NCI-H446 treated with DMSO at 0.1 percent for 48 hours (cell line): ENCODE results near the gene LIMCH1.
A peak's percentile ranks its signal among the peaks of the same experiment; 100 is the strongest.

ENCODE experiments used
- DNase-seq: peaks from one replicate; lab custom pipeline; 2025; lab: John Stamatoyannopoulos, UW

LIMCH1 gene

DNA sequence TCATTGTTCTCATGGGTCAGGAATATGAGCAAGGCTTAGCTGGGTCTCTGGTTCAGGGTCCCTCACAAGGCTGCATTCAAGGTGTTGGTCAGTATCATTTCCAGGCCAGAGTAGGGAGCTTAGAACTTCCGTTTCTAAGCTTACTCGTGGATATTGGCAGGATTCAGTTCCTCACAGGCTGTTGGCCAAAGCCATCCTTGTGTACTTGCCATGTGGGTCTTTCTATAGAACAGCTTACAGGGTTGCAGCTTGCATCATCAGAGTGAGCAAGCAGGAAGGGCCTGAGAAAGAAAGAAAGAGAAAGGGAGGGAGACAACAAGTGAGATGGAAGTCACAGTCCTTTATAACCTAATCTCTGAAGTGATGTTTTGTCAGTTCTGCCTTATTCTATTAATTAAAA lies 5.1 kb upstream of the LIMCH1 start:
- DNase-seq = peak; percentile 53

DNA sequence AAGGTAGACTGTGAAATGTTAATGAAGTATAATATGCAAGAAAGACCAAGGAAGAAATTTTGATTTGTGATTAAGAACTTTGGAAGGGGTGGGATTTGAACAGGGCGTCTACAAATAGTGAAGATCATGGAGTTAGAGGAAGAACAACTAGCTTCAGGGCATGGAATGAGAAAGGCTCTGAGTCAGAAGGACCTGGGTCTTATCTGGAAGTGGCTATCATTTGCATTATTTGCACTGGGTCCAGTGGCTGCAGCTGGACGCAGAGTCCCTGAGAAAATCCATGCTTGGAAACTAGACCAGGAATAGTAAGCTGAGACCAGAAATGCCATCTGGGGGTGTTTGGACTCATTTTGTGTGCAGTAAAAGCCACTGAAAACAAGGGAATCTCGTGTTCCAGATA lies 4.3 kb upstream of the LIMCH1 start:
- DNase-seq = no peak

DNA sequence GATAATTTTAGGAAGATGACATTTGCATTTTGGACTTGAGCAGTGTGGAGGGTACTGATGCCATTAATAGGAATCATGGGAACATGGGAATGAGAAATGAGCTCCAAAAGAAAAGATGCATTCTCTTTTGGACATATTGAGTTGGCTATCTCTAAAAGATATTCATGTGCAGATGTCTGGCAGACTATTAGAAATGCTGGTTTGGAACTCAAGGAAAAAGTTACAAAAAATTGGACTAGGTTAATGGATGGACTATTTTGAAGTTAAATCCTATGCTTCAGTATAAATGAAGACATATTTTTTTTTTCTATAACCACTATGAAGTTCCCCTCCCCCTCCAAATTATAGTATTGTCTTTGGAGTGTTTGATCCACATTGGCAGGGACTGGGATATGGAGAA lies 3.6 kb upstream of the LIMCH1 start:
- no peak for DNase-seq

DNA sequence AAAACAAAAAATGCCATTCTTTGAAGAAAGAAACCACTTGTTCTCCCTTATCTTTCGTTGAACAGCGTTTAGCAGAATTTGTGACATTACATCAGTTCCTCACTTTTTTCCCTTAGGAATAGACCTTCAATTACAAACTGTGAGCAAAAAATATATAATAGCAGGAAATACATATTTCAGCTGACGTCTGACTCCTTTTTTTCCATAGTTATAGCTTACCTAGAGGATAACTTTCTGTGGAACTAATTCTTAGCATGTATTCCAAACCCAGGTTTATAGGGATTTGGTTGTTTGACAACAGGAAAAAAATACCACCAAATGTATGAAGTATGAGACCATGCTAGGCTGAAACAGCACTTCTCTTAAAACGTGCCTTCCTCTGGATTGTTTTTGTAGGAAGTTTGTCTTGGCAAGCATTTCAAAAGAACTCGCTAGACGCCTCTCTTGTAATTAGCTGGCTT lies 2.0 kb upstream of the LIMCH1 start:
- no peak for DNase-seq

DNA sequence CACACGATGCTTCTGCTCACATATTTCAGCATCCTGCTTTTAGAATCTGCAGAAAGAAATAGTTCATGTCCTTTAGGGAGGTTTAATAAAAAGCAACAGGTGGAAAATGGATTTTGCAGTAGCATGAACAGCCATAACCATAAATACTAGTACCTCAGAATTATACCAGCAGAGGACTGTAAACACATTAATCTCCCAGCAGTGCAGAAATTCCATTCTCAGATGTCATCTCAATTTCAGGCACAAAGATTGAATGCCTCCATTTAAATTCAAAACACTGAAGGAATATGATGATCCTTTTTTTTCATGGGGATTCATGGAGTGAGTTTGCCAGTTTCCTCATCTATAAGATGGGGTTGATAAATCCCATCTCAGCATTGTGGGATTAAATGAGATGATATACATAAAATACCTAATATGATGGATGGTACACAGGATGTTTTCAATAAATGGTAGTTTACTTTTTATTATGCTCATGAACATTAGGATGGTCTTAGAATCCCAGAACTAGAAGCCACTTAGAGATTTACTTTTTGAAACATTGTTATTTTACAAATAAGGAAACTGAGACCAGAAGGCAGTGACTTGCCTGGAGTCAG lies 566 bp upstream of the LIMCH1 start:
- no peak for DNase-seq

DNA sequence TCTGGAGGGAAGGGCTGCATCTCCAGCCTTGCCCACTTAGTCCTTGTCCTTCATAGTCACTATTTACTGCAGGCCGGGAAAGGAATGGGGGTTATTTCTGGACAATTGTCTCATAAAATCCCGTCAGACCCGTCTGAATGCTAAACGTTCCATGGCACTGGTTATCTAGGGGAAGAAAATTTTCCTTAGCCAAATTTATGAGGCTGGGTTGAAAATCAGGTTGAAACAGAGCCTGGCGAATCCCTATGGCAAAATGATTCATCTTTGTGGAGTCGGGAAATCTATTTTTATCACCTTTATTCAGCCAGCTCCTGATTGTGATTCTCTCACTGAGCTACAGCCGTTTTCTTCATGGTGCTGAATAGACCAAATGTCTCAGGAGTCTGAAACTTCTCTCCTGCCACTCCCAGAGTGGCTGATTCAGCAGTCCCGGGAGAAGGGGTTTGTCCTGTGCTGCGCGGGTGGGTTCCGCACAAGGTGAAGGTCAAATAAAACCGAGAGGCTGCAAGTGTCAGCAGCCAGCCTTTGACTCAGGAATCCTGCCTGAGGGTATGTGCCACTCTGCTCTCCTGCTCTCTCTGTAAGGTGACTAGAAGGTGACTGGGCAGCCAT lies 1.0 kb downstream of the LIMCH1 start:
- no peak for DNase-seq

DNA sequence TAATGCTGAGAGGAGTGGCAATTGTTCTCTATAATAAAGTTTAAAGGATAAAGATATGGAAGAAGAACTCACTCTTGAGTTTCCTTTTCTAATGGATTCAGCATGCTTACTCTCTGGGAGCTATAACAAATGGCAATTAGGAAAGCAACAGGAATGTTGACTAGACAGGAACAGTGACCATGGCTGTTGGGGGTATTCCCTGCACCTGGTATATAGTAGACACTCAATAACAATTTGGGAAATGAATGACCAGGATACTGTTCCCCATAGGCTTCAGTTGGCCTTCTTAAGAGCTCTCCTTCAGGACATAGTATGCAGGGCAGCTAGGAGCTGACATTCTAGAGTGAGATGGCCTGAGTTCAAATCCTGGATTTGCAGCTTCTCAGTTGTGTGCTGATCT lies 1.8 kb downstream of the LIMCH1 start:
- no peak for DNase-seq

DNA sequence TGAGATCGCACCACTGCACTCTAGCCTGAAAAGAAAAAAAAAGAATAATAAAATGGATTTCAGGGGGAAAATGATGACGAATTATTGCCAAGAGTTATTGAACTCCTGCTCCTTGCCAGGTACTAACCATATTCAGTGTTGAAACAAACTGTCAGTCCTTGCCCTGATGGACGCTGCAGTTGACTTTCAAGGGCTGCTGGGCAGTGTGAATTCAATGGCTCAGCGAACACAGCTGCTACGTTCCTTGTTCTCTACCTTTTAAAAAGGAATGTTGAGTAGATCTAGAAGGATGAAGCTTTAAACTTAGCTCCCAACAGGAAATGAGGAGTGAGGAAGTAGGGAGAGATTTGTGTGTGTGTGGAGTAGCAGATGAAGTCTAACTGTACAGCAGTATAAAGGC lies 2.7 kb downstream of the LIMCH1 start:
- DNase-seq = no peak

DNA sequence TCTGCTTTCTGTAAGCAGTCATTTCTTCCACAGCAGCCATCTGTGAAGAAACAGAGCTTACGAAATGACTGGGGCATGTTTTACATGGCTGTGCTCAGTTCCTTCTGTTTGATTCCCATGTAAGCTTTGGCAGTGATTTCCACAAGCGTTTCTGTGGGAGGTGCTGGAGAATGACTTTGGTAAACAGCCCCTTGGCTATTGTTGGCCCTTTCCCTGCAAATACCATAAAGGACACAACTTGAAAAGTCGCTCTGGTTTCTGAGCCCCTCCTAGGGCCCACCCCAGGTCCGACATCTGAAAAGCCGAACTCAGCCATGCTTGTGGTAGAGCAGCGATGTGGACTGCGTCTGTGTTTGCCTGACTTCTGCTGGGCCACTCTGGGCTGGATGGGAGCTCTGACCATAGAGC lies 3.7 kb downstream of the LIMCH1 start:
- peak; percentile 65 for DNase-seq

DNA sequence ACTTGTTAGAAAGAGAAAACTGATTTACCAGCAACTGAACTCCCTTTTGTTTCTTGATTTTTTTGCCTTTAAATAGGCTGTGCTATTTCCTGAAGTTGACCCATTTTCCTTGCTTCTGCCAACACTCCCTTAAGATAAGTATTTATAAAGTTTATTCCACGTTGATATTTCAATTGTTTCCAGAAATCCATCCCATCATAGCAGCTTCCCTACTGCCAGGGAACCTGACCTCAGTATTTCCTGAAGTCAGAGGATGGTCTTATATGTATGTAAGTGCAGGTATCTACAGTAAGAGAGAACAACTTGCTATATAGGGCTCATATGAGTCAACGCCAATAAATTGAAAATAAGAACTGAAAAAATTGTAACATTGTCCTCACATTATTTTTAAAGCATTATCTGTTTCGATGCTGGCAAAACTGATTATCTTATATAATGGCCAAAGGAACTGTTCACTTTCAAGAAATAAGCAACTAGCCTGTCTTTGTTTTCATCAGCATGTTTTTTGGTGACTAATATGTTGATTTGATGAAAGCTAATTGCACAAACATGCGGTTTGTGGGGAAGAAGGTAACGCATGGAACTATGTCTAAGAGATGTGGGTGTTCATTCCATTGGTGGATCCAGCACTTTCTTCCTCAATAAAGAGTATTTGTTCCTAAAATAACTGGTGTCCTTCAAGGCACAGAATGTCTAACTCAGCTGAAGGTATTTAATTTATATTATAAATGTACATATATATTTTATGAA lies 4.7 kb downstream of the LIMCH1 start:
- DNase-seq = no peak

DNA sequence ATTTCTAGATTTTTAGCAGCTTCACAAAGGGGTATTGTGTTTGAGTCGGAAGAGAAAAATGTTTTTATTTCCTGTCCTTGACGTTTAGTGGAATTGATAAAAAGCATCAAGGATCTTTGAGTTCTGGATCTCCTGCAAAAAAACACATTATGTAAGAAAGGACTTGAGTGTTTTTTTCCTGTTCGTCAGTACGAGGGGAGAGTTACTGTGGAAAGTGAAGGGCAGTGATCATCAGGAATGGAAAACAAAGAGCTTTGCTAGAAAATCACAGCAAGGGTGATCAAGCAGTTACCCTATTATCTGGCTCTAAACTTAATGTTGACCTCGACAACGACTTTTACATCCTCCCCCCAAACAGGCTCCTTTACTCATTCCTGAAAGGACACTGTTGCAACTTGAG lies 7.3 kb downstream of the LIMCH1 start:
- no peak for DNase-seq

DNA sequence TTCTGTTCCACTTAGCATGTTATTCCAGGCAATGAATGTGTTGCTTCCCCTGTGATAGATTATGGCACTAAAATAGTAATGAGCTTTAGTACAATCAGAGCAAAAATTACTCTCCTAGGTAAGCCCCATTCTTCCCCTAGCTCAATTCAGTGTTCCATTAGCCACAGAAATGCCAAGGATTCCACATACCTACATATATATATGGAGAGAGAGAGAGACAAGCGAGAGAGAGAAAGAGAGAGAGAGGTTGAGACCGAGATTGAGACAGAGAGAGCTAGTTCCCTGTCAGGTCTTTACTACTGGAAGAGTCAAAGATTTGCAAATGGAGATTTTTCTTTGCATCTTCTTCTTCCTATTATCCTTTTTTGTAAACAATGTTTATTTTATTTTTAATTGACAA lies 8.7 kb downstream of the LIMCH1 start:
- no peak for DNase-seq

DNA sequence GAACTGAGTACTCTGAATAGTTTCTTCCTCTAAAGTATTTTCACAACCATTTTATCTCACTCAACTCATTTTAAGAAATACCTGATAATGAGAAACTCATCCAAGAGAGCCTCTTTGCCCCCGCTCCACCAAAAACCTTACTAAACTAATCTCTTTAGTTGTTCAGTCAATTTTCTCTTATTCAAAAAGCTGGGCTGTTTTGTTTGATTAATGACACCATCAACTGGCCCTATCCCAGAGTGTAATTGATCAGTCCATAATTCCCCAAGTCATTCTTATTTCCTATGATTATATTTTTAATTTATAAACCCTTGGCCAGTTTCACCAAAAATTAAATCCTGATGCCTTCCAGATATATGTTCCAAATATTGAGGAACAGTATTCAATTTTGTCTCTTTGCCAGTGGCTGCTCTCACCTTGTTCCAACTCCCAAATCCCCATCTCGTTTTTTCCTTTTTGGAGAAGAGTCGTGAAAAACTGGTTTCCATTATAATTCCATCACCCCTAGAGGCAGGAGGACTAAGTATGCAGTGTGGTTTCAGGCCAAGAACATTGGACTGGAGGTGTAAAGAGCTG lies 10.4 kb downstream of the LIMCH1 start:
- no peak for DNase-seq

DNA sequence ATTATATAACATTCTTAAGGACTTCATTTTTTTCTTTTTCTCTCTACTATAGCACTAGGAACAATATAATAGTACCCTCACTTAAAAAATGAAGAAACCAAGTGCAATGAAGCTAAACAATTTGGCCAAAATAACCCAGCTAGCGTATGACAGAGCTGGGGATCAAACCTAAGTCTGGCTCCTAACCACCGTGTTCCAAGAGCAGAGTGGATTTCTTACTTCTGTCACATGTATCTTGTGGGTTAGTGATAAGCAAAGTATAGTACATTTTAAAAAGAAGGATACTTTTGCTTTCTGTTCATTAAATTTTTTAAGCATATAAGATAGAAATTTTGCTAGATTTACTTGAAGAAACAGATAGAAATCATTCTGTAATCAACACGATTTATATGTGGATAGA lies 11.5 kb downstream of the LIMCH1 start:
- no peak for DNase-seq

DNA sequence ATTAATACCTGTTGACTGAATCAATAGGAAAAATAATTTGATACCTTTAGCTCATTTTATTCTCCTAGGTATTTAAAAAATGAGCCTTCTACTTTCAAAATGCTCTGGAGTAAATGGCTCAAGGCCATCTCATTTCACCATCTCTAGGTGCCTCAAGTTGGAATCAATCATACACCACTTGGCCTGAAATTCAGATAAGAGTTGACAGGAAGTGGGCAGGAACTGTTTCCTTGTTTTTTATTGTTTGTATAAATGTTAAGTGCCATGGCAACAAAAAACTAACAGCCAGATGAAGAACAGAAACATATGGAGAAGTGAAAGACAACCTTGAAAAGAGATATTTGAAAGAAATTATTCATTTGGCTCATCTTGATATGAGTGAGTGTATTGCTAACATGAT lies 12.4 kb downstream of the LIMCH1 start:
- no peak for DNase-seq

DNA sequence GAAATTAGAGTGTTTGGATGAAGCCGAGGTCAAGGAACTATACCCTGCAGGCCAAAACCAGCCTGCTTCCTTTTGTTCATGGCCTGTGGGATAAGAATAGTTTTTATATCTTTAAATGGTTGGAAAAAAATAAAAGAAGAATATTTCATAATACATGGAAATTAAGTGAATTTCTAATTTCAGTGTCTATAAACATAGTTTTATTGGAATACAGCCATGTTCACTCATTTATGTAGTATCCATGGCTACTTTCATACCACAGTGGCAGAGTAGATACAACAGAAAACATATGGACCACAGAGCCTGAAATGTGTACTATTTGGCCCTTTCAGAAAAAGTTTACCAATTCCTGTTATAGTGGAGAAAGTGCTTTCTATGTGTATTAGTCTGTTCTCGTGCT lies 13.6 kb downstream of the LIMCH1 start:
- DNase-seq = no peak

DNA sequence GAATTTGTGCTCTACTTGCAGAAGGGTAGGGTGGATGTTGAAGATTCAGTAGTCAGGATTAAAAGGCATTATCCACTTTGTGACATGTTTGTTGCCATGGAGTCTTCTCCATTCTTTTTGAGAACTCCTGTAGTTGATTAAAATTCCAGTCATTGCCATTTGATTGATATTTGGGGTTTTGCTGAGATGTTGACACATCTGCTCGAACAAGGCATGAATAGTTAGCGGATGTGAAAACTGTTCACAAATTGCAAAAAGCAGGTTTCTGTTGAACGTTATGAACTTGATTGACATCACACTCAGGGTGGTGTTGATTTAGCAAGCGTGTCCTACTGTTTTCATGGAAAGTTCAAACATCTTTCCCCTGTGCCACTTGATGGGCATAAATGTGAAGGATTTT lies 16.9 kb downstream of the LIMCH1 start:
- DNase-seq = no peak

DNA sequence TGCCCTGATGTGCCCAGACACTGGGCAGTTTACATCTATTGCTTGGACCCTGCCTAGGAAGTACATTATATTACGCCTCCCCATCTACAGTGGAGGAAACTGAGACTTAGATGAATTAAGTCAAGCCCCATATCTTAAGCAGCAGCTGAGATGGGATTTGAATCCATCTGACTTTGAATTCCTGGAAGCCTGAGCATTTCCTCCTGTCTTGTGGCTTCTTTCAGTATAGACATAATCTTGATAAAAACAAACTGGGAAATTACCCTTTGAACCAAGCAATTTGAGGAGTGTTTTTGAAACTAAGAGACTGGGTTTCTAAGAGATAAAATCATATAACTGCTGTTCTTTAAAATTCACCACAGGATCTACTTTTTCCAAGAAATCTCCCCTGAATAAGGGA lies 18.6 kb downstream of the LIMCH1 start:
- no peak for DNase-seq

DNA sequence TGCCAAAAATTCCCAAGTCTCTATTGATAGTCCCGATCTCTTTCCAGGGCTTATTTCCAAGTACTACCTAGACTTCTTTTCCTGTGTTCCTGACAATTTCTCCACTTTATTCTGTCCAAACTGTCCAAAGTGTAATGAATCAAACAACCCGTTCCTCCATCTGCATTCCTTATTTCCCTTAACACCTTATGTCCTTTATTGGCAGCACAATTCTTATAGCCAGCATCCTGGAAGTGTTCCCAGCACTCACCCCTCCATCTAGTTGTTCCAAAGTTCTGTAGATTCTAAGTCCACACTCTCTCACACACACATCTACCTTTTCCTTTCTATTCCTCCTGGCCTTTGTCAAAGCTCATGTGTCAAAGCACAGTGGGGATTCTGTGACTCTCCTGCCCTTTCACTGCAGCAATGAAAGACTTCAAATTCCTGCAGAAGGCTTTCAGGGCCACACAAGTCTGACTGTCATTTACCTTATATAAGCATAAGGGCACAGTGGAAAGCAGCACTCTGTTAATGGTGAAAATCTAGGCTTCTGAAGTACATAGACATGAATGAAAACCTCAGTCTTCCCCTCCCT lies 22.1 kb downstream of the LIMCH1 start:
- DNase-seq = no peak

DNA sequence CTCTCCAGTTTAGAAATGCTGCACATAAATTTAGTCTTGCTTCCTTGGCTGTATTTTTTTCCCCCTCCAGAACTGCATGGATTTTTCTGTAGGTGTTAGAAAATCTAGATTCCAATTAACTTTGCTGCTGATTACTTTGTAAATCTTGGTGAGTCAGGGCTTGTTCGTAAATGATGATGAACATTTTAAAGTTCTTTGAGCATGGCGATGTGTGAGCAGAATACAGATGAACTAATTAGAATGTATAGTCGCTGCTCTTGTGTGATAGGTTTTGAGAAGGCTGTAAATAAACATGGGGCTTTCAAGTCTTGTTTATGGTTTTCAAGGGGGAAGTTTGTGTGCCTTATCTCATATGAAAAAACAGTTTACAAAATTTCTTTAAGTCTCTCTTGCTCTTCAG lies 23.3 kb downstream of the LIMCH1 start:
- no peak for DNase-seq

DNA sequence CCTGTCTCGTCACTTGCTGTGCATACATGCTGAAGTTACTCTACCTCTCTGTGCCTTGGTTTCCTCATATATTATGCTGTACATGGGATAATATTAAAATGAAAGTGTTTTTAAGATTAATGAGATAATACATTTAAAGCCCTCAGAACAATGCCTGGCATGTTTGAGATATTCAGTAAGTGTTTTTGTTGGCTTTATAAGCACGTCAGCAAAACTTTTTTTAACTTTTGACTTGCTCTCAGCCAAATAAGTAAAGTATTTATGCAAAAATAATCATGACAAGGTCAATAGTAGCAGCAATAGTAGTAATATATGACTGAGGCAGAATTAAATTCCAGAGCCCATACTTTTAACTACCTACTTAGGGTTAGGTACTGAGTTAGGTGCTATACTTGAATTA lies 29.2 kb downstream of the LIMCH1 start:
- DNase-seq = no peak

DNA sequence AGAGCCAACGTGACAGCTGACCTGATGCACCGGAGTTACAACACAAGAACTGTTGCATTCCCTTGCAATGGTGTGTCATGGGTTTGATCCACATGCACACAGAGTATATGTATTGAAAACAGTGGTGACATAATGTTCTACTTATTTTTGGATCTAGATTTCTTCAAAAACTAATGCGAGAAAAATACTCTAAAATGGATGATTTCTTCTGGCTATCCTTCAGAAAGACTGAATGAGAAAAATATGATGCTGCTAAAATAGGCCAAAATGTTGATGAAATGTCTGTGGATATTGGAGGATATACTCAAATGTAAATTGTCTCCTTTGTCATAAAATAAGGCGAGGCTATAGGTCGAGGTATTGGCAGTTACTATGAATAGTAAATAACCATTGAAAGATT lies 30.4 kb downstream of the LIMCH1 start:
- no peak for DNase-seq

DNA sequence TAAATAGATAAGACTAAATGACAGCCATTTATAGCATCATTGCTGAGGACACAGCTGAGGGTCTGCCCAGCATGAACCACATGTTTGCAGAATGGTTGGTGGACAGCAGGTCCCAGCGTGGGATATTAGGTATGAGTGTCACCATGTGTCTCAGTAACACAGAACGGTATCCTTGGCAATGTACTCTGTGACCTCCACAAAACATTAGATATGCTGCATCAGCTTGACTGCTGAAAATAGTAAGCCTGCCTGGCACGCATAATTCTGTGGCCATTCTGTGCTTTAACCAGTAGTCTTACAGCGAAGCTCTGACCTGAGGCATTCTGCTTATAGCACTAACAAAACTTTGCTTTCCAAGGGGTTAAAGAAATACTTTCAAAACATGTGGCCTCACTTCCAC lies 32.0 kb downstream of the LIMCH1 start:
- no peak for DNase-seq
